Mucosa of descending colon (tissue), 3 donors: ENCODE results near the gene ANO2. TPM values are rescaled to one million over a fixed set of nuclear protein-coding genes. Genes with fewer than 3 reads are reported as not detected.

Experiments used
- ATAC-seq: fragments of 200-7000 bp; cut with Tn5 transposase; one replicate; pipeline ENCODE4 v1.9.1; 2020; ENCODE audit warnings: mild to moderate bottlenecking, moderate library complexity
- DNase-seq, 3 donors: peaks; one replicate each; pipeline ENCODE4 v3.0.0-alpha.2; 2020
- H3K36me3 ChIP-seq: fragments of 200-600 bp; one replicate; pipeline ENCODE4 v1.8.0; 2021; ENCODE audit warnings: low read depth, mild to moderate bottlenecking
- H3K4me1 ChIP-seq: fragments of 200-600 bp; one replicate; pipeline ENCODE4 v1.8.0; 2021; ENCODE audit warnings: low read depth, mild to moderate bottlenecking
- H3K4me3 ChIP-seq: fragments of 200-600 bp; one replicate; pipeline ENCODE4 v1.8.0; 2021; ENCODE audit warnings: mild to moderate bottlenecking
- H3K9me3 ChIP-seq: fragments of 200-600 bp; one replicate; pipeline ENCODE4 v1.8.0; 2021; ENCODE audit warnings: mild to moderate bottlenecking
- CTCF ChIP-seq: fragments of 200-600 bp; IDR thresholded peaks from one replicate; pipeline ENCODE4 v1.8.0; 2022; ENCODE audit warnings: antibody characterized with exemption, mild to moderate bottlenecking
- intact Hi-C, 2 donors: fragments of 100-400 bp; cut with DNase I in 1 of 2; cut with micrococcal nuclease in 1 of 2; formaldehyde crosslinking; loops; one replicate each; pipeline versions ENCODE4 v1.11.0 to v1.11.1; 2022; cut with DNase I, micrococcal nuclease
- total RNA-seq, 3 donors: library from RNA; stranded (reverse); fragmentation: NEBNext Ultra II Directional in 2 of 3; extraction: Animal tissue kit (Norgen Biotek cat#: 25700) in 2 of 3; gene quantifications; one replicate each; pipeline versions ENCODE4 v1.2.1 to v1.2.4, GENCODE V29; 2021 to 2023
- donor health status: DM: no; HTN: no; CAD: no; lungs with moderate emphysema.
- donor health status: DM: no; HTN: no; CAD: no.
- donor health status: DM: no; HTN: yes; CAD: no.

ANO2 gene
- total RNA-seq, 3 donors from 2014 or later, result 0.58 to 5.1 (median 3.1) TPM

DNA sequence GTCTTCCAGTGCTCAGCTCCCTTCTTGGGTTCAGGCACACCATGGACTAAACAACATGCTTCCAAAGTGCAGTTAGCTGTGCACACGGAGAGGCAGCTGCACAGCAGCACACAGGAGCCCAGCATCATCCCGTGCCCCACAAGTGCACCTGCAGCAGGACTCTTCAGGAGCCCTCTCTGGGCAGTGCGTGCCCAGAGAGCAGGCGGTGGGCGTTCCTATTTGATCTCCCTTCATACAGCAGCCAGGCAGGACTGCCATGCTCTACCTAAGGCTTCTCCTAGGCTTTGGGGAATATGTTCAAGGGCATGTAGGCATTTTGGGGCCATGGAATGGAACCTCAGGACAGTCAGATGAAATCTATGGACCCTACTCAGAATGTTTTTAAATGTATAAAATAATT, 35.5 kb downstream of the ANO2 start:
- no peaks in the 10 kb centered on the region for H3K4me1 ChIP-seq
- no peaks in the 10 kb centered on the region for H3K9me3 ChIP-seq
- intact Hi-C loops, result no loop called here
- no peak for DNase-seq
- no peak for TF ChIP-seq CTCF
- no peaks in the 10 kb centered on the region for H3K36me3 ChIP-seq
- no peak overlapping the region for H3K4me3 ChIP-seq
- no peak for ATAC-seq

DNA sequence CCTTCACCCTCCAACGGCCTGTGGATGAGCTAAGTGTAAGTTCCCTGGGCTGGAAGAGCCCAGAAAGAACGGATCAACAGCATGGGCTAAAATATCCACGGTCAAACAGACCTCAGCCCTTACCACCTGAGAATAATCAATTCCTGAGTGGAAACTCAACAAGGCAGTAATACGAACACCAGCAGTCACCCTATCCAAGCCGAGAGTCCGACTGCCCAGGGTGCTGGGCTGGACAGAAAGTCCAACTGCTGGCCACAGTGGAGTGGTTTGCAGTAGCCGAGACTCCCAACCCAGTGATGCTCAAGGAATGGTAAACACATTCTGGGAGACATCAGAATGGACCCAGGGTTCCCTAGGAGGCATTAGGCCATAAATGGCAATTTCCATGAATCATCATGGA, 36.8 kb downstream of the ANO2 start:
- intact Hi-C loops, result no loop called here
- Histone ChIP-seq H3K4me1 (no peaks in the 10 kb centered on the region), H3K36me3 (no peaks in the 10 kb centered on the region), H3K4me3 (no peak overlapping the region), H3K9me3 (no peaks in the 10 kb centered on the region)
- TF ChIP-seq CTCF, result no peak
- ATAC-seq, result no peak
- DNase-seq, result no peak

DNA sequence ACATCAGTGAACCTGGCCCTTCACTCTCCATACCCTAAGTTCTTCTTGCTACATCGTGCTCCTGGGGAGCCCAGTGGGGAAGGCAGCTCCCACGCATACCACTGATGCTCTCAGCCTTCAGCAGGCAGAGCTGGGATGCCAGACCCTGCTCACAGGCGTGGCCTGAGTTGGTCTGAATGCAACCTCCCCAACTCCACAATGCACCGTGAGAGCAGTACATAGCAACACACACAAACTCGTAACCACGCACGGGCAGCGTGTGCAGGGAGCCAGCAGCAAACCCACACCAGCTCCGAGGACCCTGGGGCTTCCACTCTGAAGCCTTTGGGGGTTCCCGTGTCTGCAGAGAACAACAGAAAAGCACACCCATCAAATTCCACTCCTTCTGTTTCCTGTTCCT, 37.3 kb downstream of the ANO2 start:
- intact Hi-C loops, result no loop called here
- DNase-seq, result no peak
- H3K4me3 ChIP-seq, result no peak overlapping the region
- no peak for TF ChIP-seq CTCF
- H3K36me3 ChIP-seq, result no peaks in the 10 kb centered on the region
- H3K4me1 ChIP-seq, result no peaks in the 10 kb centered on the region
- no peak for ATAC-seq
- H3K9me3 ChIP-seq, result no peaks in the 10 kb centered on the region

DNA sequence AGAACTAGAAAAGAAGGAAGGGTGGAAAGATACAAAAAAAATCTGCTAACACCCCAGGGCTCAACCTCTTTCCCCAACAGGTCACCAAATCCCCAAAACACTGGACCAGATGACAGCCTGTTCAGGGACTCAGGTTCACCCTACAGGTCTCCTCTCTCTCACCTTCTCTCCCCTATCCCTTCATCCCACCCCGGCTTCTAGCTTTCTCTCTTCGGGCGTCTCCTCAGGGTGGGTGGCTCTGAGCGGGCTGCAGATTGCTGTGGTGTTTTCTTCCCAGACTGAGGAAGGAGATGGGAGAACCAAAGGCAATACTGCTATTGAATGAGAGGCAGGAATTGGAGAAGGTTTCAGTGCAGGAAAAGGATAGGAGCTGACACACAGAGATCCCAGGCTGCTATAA, 39.3 kb downstream of the ANO2 start:
- TF ChIP-seq CTCF, result no peak
- ATAC-seq (no peak), DNase-seq (no peak)
- H3K4me1 ChIP-seq, result no peaks in the 10 kb centered on the region
- H3K9me3 ChIP-seq, result no peaks in the 10 kb centered on the region
- intact Hi-C loops, result no loop called here
- no peak overlapping the region for H3K4me3 ChIP-seq
- H3K36me3 ChIP-seq, result no peaks in the 10 kb centered on the region

- no peaks in the 10 kb centered on the region for H3K4me1 ChIP-seq
- no peaks in the 10 kb centered on the region for H3K9me3 ChIP-seq
- intact Hi-C loops, result no loop called here
- no peak overlapping the region for H3K4me3 ChIP-seq
- TF ChIP-seq CTCF, result no peak
- ATAC-seq (no peak), DNase-seq (no peak)
- no peaks in the 10 kb centered on the region for H3K36me3 ChIP-seq
Observed at GRCh38 chr12:5904969-5905368, 40.1 kb downstream of the ANO2 start.

GRCh38 chr12:5904441-5904840, 40.6 kb downstream of the ANO2 start:
- intact Hi-C loops, result no loop called here
- TF ChIP-seq CTCF, result no peak
- DNase-seq, result no peak
- Histone ChIP-seq H3K4me1 (no peaks in the 10 kb centered on the region), H3K4me3 (no peak overlapping the region), H3K9me3 (no peaks in the 10 kb centered on the region), H3K36me3 (no peaks in the 10 kb centered on the region)
- ATAC-seq, result no peak
